GM18507 (cell line): Measurements from ENCODE around the gene CASP14.
"Not testable (repeated sequence)": the region's sequence is repeated elsewhere in the genome, so short reads cannot be mapped to it uniquely, and the experiment has no call there.

Experiments used
- DNase-seq: peaks from one replicate; pipeline ENCODE4 v3.0.0; 2011; ENCODE audit warnings: low read depth; ENCODE audit not compliant: insufficient read length; ENCODE audit errors: extremely low spot score
- FAIRE-seq: peaks from 2 replicates; lab custom pipeline; 2011; peaks lifted over from hg19 to GRCh38; lab: Jason Lieb, UNC

The CASP14 gene

GRCh38 chr19:15062036-15062435 lies 12.8 kb downstream of the CASP14 start:
- DNase-seq (no peak), FAIRE-seq (no peak)

- not testable (repeated sequence) for FAIRE-seq, DNase-seq
Observed at GRCh38 chr19:15070386-15070785, 21.1 kb downstream of the CASP14 start.

GRCh38 chr19:15072930-15073647 lies 23.8 kb downstream of the CASP14 start:
- FAIRE-seq (no peak), DNase-seq (no peak)

GRCh38 chr19:15074371-15074770 lies 25.1 kb downstream of the CASP14 start:
- DNase-seq (no peak), FAIRE-seq (no peak)

GRCh38 chr19:15075806-15076205 lies 26.5 kb downstream of the CASP14 start:
- DNase-seq (no peak), FAIRE-seq (no peak)

GRCh38 chr19:15080002-15080401 lies 30.7 kb downstream of the CASP14 start:
- DNase-seq, FAIRE-seq: not testable (repeated sequence)

- DNase-seq (no peak), FAIRE-seq (no peak)
Observed at GRCh38 chr19:15081911-15082310, 32.6 kb downstream of the CASP14 start, which contains the start of gene OR1I1. OR1I1 (plus strand) TSS chr19:15082211; CDS start chr19:15087066, 4,855 bp downstream.

- no peak for DNase-seq
- FAIRE-seq, result no peak
Observed at GRCh38 chr19:15087182-15087581, 37.9 kb downstream of the CASP14 start.

GRCh38 chr19:15091918-15092753 lies 42.9 kb downstream of the CASP14 start:
- FAIRE-seq (peak; percentile 54), DNase-seq (no peak)

- DNase-seq, result no peak
- FAIRE-seq, result no peak
Observed at GRCh38 chr19:15093001-15093400, 43.7 kb downstream of the CASP14 start.

- FAIRE-seq (no peak), DNase-seq (no peak)
Observed at GRCh38 chr19:15096223-15096622, 46.9 kb downstream of the CASP14 start.

- DNase-seq, FAIRE-seq: not testable (repeated sequence)
Observed at GRCh38 chr19:15097980-15098379, 48.7 kb downstream of the CASP14 start.

- FAIRE-seq, result no peak
- no peak for DNase-seq
Observed at GRCh38 chr19:15098460-15098859, 49.2 kb downstream of the CASP14 start.

GRCh38 chr19:15099017-15099582 lies 49.8 kb downstream of the CASP14 start:
- no peak for FAIRE-seq
- no peak for DNase-seq

GRCh38 chr19:15101479-15102082 lies 52.3 kb downstream of the CASP14 start:
- DNase-seq (no peak), FAIRE-seq (peak; percentile 59)

GRCh38 chr19:15104003-15104402 lies 54.7 kb downstream of the CASP14 start:
- FAIRE-seq (no peak), DNase-seq (no peak)

GRCh38 chr19:15104411-15104810 lies 55.1 kb downstream of the CASP14 start:
- no peak for DNase-seq
- no peak for FAIRE-seq

GRCh38 chr19:15105044-15105443 lies 55.8 kb downstream of the CASP14 start:
- FAIRE-seq, result no peak
- DNase-seq, result no peak

GRCh38 chr19:15107061-15108010 lies 58.1 kb downstream of the CASP14 start, which contains the start of gene SYDE1:
SYDE1 (plus strand) TSS chr19:15107401; CDS start chr19:15107434, 33 bp downstream.
- FAIRE-seq (no peak), DNase-seq (no peak)
